HCT116 (cell line): ENCODE results near the gene SPIN1.

Experiments
- CTCF ChIP-seq, 3 experiments: fragments of 200-600 bp in 1 of 3; sonication (generic) in 1 of 3; IDR thresholded peaks in 2 of 3; conservative IDR thresholded peaks in 1 of 3; 2 replicates each; pipeline ENCODE4 v1.5.1; 2012 to 2017; ENCODE audit warnings: low read depth in 2 of 3, low read length in 2 of 3, antibody characterized with exemption in 1 of 3, borderline replicate concordance in 1 of 3, control low read depth in 1 of 3, mild to moderate bottlenecking in 1 of 3, mixed read lengths in 1 of 3, mixed run types in 1 of 3, moderate library complexity in 1 of 3; ENCODE audit not compliant: insufficient read depth in 1 of 3
- POLR2A ChIP-seq: IDR thresholded peaks from 2 replicates; pipeline ENCODE4 v1.7.0; 2011; ENCODE audit warnings: borderline replicate concordance; ENCODE audit not compliant: insufficient read depth, insufficient read length; ENCODE audit errors: extremely low read depth
- POLR2AphosphoS5 ChIP-seq: IDR thresholded peaks from 2 replicates; pipeline ENCODE4 v1.6.1; 2011; ENCODE audit warnings: mild to moderate bottlenecking, low read depth, low read length, moderate library complexity
- RAD21 ChIP-seq: IDR thresholded peaks from 2 replicates; pipeline ENCODE4 v1.6.1; 2012; ENCODE audit warnings: low read depth, mild to moderate bottlenecking
- SIN3A ChIP-seq: IDR thresholded peaks from 2 replicates; pipeline ENCODE4 v1.6.1; 2012; ENCODE audit warnings: low read depth

DNA sequence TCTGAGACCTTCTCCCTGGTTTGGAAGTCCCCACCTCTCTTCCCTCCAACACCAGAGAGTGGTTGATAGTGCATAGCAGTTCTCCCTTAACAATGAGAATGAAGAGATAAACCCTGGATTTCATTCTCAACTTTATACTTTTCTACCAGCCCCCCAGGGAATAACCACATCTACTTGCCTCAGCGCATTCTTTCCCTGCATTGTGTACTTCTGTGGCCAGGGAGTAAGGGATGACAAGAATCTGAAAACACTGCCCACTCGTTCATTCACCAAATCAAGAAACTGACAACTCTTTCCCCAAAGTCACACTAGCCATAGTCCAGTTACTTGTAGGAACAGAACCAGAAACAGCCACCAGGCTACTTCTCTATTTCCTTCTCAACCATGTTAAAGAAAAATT lies 46.0 kb upstream of the SPIN1 start:
- TF ChIP-seq CTCF (IDR thresholded peaks at IDR 0.05 in 2 of 3, conservative IDR thresholded peaks at IDR 0.05 in 1 of 3; ENCODE audit: borderline replicate concordance in 1 of 3, insufficient read depth in 1 of 3, low read depth in 2 of 3, low read length in 2 of 3), result no peak
- no peak for TF ChIP-seq POLR2AphosphoS5
- no peak for TF ChIP-seq RAD21
- no peak for TF ChIP-seq POLR2A
- TF ChIP-seq SIN3A, result no peak
